Lower lobe of right lung (tissue), 2 donors: ENCODE data around the gene TUBGCP3. TPM values are rescaled to one million over a fixed set of nuclear protein-coding genes. Genes with fewer than 3 reads are reported as not detected.

Experiments used
- ATAC-seq, 2 donors: fragments of 200-7000 bp; cut with Tn5 transposase; one replicate each; pipeline ENCODE4 v1.9.1; 2020 to 2022; ENCODE audit warnings: mild to moderate bottlenecking in 2 of 2, moderate library complexity in 2 of 2
- DNase-seq: peaks from one replicate; pipeline ENCODE4 v3.0.0-alpha.2; 2020
- H3K27ac ChIP-seq: fragments of 200-600 bp; one replicate; pipeline ENCODE4 v1.8.0; 2022
- H3K27me3 ChIP-seq: fragments of 200-600 bp; one replicate; pipeline ENCODE4 v1.8.0; 2022; ENCODE audit warnings: low read depth
- H3K36me3 ChIP-seq: fragments of 200-600 bp; one replicate; pipeline ENCODE4 v1.8.0; 2022; ENCODE audit warnings: mild to moderate bottlenecking
- H3K4me1 ChIP-seq: fragments of 200-600 bp; one replicate; pipeline ENCODE4 v1.8.0; 2022
- H3K4me3 ChIP-seq: fragments of 200-600 bp; one replicate; pipeline ENCODE4 v1.8.0; 2022; ENCODE audit warnings: mild to moderate bottlenecking
- H3K9me3 ChIP-seq: fragments of 200-600 bp; one replicate; pipeline ENCODE4 v1.8.0; 2022
- intact Hi-C: fragments of 100-400 bp; cut with DNase I; formaldehyde crosslinking; loops from one replicate; pipeline ENCODE4 v1.11.0; 2022
- total RNA-seq: library from RNA; stranded (reverse); fragmentation: NEBNext Ultra II Directional; extraction: Animal tissue kit (Norgen Biotek cat#: 25700); gene quantifications from one replicate; pipeline ENCODE4 v1.2.1, GENCODE V29; 2021
- TF ChIP-seq, protein P1 (sequence below): fragments of 200-600 bp; IDR thresholded peaks from one replicate; pipeline ENCODE4 v1.8.0; 2022; ENCODE audit warnings: antibody characterized with exemption, mild to moderate bottlenecking
- donor health status: DM: no; HTN: yes; CAD: no; lungs with severe emphysema.

Gene TUBGCP3
- total RNA-seq, 1 donor from 2014 or later = 34.5 TPM

GRCh38 chr13:112441226-112441625 is 146.7 kb downstream of the TUBGCP3 start:
- ATAC-seq = no peak
- H3K27ac ChIP-seq = no peak overlapping the region
- no peak overlapping the region for H3K4me3 ChIP-seq
- TF ChIP-seq, protein P1, sequence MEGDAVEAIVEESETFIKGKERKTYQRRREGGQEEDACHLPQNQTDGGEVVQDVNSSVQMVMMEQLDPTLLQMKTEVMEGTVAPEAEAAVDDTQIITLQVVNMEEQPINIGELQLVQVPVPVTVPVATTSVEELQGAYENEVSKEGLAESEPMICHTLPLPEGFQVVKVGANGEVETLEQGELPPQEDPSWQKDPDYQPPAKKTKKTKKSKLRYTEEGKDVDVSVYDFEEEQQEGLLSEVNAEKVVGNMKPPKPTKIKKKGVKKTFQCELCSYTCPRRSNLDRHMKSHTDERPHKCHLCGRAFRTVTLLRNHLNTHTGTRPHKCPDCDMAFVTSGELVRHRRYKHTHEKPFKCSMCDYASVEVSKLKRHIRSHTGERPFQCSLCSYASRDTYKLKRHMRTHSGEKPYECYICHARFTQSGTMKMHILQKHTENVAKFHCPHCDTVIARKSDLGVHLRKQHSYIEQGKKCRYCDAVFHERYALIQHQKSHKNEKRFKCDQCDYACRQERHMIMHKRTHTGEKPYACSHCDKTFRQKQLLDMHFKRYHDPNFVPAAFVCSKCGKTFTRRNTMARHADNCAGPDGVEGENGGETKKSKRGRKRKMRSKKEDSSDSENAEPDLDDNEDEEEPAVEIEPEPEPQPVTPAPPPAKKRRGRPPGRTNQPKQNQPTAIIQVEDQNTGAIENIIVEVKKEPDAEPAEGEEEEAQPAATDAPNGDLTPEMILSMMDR = no peak
- peaks cover 54% of the 10 kb centered on the region for H3K27me3 ChIP-seq
- peaks cover 10% of the 10 kb centered on the region for H3K9me3 ChIP-seq
- H3K36me3 ChIP-seq = no peaks in the 10 kb centered on the region
- intact Hi-C loops = no loop called here
- DNase-seq = no peak
- peaks cover 8% of the 10 kb centered on the region for H3K4me1 ChIP-seq

GRCh38 chr13:112438515-112438914 is 149.4 kb downstream of the TUBGCP3 start:
- ATAC-seq (no peak), DNase-seq (no peak)
- Histone ChIP-seq H3K27me3 (peaks cover 38% of the 10 kb centered on the region), H3K27ac (no peak overlapping the region), H3K9me3 (peaks cover 10% of the 10 kb centered on the region), H3K4me3 (no peak overlapping the region), H3K36me3 (no peaks in the 10 kb centered on the region), H3K4me1 (peaks cover 2% of the 10 kb centered on the region)
- intact Hi-C loops = no loop called here
- TF ChIP-seq, protein P1 = no peak

GRCh38 chr13:112438094-112438493 is 149.9 kb downstream of the TUBGCP3 start:
- no peak for ATAC-seq
- H3K4me1 ChIP-seq = no peaks in the 10 kb centered on the region
- no peak overlapping the region for H3K4me3 ChIP-seq
- H3K36me3 ChIP-seq = no peaks in the 10 kb centered on the region
- TF ChIP-seq, protein P1 = no peak
- H3K27ac ChIP-seq = no peak overlapping the region
- intact Hi-C loops = no loop called here
- DNase-seq = no peak
- H3K27me3 ChIP-seq = peaks cover 34% of the 10 kb centered on the region
- peaks cover 10% of the 10 kb centered on the region for H3K9me3 ChIP-seq

- intact Hi-C loops = no loop called here
- H3K4me1 ChIP-seq = no peaks in the 10 kb centered on the region
- no peak overlapping the region for H3K27ac ChIP-seq
- peaks cover 10% of the 10 kb centered on the region for H3K9me3 ChIP-seq
- DNase-seq (no peak), ATAC-seq (no peak)
- TF ChIP-seq, protein P1 = no peak
- no peak overlapping the region for H3K4me3 ChIP-seq
- peaks cover 14% of the 10 kb centered on the region for H3K27me3 ChIP-seq
- H3K36me3 ChIP-seq = no peaks in the 10 kb centered on the region
Observed at GRCh38 chr13:112435973-112436372, 152.0 kb downstream of the TUBGCP3 start.

Other genes with a start within 250 kb of the TUBGCP3 start
- gene SPACA7, start 211.8 kb downstream of the TUBGCP3 start, total RNA-seq = not detected
- gene ATP11A, start 101.9 kb upstream of the TUBGCP3 start, total RNA-seq = 281 TPM